Dermis blood vessel endothelial cell (primary cell): ENCODE measurements around the gene PFAS. TPM values are rescaled to one million over a fixed set of nuclear protein-coding genes. Genes with fewer than 3 reads are reported as not detected.
"Not testable (repeated sequence)": the region's sequence is repeated elsewhere in the genome, so short reads cannot be mapped to it uniquely, and the experiment has no call there.

Experiments
- DNase-seq: peaks from one replicate; pipeline ENCODE4 v3.0.0; 2010
- total RNA-seq: library from RNA; depleted of rRNA; stranded (reverse); fragments of >200 nt; gene quantifications from 2 replicates; pipeline ENCODE4 v1.2.3, GENCODE V29; 2014

Gene PFAS, protein sequence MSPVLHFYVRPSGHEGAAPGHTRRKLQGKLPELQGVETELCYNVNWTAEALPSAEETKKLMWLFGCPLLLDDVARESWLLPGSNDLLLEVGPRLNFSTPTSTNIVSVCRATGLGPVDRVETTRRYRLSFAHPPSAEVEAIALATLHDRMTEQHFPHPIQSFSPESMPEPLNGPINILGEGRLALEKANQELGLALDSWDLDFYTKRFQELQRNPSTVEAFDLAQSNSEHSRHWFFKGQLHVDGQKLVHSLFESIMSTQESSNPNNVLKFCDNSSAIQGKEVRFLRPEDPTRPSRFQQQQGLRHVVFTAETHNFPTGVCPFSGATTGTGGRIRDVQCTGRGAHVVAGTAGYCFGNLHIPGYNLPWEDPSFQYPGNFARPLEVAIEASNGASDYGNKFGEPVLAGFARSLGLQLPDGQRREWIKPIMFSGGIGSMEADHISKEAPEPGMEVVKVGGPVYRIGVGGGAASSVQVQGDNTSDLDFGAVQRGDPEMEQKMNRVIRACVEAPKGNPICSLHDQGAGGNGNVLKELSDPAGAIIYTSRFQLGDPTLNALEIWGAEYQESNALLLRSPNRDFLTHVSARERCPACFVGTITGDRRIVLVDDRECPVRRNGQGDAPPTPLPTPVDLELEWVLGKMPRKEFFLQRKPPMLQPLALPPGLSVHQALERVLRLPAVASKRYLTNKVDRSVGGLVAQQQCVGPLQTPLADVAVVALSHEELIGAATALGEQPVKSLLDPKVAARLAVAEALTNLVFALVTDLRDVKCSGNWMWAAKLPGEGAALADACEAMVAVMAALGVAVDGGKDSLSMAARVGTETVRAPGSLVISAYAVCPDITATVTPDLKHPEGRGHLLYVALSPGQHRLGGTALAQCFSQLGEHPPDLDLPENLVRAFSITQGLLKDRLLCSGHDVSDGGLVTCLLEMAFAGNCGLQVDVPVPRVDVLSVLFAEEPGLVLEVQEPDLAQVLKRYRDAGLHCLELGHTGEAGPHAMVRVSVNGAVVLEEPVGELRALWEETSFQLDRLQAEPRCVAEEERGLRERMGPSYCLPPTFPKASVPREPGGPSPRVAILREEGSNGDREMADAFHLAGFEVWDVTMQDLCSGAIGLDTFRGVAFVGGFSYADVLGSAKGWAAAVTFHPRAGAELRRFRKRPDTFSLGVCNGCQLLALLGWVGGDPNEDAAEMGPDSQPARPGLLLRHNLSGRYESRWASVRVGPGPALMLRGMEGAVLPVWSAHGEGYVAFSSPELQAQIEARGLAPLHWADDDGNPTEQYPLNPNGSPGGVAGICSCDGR (N-terminal part only)
- 21.8 and 42.3 TPM in 2 replicates for total RNA-seq

DNA sequence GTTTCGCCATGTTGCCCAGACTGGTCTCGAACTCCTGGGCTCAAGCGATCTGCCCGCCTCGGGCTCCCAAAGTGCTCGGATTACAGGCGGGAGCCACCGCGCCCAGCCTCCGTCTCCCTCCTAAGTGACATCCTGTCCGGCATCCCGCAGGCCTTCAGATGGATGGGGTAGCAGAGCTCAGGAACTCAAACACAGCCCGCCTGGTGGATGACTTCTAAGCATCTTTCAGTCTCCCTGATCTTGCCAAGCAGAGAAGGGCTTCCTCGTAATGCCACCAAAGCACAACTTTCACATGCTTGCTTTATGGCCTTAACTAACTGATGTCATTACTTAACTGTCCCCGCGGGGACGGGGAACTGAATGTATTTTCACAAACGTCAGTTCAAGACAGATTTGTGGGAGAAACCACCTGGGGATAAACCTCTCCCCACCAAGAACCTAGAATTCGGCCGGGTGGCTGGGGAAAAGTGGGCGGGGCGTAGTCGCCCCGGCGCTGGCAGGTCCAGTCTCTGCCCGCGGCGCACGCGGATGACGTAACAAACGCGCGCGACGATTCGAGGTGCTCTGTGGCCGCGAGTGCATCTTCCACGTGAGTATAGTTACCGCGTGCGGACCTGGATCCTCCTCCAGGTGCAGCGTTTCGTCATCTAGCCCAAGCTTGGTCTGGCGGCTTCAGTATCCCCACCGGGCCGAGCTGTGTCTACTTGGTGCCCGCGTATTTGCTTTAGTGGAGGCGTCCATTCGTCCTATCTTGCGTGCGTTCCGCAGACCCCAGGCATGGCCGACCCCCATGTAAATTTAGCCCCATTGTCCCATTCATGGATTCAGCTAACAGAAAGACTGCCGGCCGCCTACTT, at the start of gene PFAS:
PFAS (plus strand) TSS at position 539 of the 857 bp plus-strand sequence. CDS start 4,649 bp downstream, outside the sequence.
- peak; percentile 96 for DNase-seq

DNA sequence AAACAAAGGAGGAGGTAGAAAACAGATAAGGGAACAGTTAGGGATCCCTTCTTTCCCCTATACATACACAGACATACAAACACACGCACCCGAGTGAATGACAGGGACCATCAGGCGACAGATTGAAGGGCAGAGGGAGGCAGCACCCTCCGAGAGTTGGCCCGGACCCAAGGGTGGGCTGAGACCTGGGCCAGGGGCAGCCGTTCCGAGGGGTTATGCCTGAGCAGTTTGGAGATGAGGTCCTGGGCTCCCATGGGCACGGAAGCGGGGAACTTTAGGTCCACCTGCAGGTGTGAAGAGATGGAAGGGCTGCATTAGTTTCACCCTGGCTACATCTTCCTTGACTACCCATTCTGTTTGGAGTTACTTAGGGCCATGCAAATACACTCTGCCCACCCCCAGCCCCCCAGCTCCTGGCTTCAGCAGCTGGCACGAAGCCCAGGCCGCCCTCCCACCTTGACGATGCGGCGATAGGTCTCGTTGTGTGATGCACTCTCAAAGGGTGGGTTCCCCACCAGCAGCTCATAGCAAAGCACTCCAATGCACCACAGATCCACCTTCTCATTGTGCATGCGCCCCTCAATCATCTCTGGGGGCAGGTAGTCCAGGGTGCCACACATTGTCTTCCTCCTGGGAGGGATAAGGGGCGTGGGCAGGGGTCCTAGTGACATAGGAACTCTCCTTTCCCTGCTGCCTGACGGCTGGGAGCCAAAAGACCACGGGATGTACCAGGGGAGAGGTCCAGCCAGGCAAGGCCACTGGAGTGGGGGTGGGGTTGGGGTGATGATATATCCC, 44.1 kb upstream of the PFAS start:
- DNase-seq = no peak

DNA sequence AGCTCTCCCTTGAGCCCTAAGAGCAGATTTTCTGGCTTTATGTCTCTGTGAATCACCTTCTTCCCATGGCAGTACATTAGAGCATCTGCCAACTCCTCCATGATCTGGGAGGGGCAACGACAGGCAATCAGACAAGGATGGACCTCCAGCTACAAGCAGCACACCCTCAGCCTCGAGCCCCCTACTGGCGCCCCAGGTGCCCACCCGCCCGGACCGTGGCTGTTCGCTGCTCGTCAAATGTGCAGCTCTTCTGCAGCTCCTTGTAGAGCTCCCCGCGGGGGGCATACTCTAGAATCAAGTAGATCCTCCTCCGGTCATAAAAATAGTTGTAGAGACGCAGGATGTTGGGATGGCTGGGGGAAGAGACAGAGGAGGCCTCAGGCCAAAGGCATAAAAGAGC, 42.6 kb upstream of the PFAS start:
- no peak for DNase-seq

DNA sequence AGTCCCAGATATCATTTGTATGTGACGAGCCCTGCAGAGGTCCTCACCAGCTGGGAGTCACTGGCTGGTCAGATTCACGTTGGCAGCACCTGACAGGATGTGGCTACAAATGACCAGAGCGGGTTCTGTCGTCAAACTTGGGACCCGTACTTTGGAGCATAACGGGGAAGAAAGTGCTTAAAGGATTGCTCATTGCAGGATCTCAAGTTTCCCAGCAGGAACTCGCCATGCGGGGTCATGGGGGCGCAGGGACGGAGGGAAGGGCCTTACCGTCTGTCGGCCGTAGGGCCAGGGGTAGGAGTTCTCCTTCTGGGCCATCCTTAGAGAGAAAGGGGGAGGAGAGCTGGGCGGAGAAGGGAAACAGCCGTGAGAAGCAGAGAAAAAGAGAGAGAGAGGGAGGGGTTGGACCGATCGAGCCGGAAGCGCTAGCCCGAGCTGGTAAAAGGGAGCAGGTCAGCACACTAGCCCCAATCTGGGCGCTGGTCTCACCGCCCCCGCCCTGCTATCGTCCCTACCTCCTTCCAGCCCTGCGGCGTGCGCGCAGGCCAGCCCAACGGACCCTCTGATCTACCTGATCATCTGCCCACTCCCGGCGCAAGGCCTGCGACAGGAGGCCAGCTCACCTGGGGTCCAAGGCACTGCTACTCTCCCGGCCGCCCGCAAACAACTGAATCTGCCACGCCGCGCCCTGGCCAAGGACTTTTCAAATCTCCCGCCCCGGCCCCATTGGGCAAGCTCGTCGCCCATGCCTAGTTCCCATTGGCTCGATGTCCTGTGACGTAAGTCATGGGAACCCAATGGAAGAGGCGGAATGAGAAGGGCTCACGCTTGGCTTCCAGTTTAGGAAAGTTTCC, 39.0 kb upstream of the PFAS start, which contains the start of gene AURKB:
AURKB (minus strand) TSS at position 669 of the 854 bp plus-strand sequence; CDS start at position 318, 351 bp downstream.
- DNase-seq = peak; percentile 98

DNA sequence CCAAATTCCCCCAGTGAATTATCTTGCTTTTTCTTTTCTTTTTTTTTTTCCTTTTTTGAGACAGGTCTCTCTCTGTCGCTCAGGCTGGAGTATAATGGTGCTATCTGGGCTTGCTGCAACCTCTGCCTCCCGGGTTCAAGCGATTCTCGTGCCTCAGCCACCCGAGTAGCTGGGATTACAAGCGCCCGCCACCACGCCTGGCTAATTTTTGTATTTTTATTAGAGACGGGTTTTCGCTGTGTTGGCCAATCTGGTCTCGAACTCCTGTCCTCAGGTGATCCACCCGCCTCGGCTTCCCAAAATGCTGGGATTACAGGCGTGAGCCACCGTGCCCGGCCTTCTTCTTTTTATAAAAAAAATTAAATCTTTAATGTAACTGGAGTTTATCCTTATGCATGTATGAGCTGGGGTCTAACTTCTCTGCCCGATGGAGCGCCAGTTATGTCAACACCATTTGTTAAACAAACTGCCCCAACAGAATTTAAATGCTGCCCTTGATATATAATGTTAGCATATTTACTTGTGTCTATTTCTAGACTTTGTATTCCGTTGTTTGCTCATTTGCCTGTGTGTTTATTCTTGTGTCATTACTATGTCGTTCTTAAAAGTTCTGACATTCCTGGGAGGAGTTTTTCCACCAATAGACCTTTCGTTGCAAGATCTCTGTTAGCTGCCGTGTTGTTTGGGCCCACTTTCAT, 38.2 kb upstream of the PFAS start:
- DNase-seq = peak; percentile 39

DNA sequence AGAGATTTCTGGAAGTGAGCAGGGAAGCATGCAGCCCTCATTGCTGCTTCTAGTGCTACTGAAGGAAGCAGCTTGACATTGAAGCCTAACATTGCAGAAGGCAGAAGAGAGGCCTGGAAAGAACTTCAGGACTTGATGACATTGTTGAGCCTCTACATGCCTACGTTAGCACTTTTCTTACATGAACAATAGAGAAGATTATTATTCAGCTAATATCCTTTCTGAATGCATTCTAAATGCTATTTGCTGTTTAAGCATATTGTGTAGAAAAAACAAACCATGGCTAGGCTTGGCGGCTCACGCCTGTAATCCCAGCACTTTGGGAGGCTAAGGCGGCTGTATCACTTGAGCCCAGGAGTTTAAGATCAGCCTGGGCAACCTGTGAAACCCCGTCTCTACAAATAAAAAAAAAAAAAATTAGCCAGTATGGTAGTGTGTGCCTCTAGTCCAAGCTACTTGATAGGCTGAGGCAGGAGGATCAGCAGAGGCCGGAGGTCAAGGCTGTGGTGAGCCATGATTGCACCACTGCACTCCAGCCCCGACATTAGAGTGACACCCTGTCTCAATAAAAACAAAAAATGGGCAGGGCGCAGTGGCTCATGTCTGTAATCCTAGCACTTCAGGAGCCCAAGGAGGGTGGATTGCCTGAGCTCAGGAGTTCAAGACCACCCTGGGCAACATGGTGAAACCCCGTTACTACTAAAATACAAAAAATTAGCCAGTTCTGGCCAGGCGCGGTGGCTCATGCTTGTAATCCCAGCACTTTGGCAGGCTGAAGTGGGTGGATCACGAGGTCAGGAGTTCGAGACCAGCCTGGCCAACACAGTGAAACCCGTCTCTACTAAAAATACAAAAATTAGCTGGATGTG, 36.5 kb upstream of the PFAS start:
- DNase-seq = no peak

DNA sequence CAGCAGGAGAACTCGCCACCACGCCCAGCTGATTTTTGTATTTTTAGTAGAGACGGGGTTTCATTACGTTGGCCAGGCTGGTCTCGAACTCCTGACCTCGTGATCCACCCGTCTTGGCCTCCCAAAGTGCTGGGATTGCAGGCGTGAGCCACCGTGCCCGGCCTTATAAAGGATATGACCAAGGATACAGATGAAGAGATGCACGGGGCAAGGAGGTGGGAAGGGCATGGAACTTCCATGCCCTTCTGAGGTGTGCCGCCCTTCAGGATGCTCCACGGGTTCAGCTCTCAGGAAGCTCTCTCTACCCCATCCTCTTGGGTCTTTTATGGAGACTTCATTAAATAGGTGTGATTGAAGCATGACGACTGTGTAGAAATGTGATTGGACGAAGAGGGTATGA, 35.1 kb upstream of the PFAS start:
- not testable (repeated sequence) for DNase-seq

DNA sequence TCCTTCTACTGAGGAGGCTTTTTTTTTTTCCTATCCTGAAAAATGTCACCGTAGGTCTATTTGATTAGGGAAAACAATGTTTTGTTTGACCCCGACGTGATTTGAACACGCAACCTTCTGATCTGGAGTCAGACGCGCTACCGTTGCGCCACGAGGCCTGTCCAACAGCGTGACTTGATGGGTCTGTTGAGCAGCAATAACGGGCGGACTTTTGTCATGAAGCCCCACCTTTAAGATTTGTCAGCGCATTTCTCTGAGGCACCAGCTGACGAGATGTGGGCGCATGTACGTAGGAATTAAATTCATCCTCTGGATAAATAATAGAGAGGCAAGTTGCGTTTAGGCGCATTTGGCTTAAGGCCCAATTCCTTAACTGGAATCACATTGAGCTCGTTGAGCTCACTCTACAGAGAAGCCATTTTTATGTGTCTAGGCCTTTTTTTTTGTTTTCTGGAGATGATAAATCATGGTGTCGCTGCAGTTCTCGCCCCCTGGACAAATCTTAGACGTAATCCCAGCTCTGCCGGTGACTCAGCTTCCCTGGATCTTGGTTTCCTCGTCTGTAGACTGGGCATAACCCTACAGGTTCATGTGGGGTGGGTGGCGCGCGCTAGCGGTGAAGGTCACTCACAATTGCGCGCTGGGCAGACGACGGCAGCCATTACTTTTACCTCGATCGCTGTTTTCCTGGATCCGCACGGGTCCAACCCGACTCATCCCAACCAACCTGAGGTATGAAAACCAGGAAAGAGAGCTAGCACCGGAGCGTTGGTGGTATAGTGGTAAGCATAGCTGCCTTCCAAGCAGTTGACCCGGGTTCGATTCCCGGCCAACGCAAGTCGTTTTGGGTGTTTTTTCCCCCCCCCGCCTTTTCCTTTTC, 28.1 kb upstream of the PFAS start:
- DNase-seq = peak; percentile 94

DNA sequence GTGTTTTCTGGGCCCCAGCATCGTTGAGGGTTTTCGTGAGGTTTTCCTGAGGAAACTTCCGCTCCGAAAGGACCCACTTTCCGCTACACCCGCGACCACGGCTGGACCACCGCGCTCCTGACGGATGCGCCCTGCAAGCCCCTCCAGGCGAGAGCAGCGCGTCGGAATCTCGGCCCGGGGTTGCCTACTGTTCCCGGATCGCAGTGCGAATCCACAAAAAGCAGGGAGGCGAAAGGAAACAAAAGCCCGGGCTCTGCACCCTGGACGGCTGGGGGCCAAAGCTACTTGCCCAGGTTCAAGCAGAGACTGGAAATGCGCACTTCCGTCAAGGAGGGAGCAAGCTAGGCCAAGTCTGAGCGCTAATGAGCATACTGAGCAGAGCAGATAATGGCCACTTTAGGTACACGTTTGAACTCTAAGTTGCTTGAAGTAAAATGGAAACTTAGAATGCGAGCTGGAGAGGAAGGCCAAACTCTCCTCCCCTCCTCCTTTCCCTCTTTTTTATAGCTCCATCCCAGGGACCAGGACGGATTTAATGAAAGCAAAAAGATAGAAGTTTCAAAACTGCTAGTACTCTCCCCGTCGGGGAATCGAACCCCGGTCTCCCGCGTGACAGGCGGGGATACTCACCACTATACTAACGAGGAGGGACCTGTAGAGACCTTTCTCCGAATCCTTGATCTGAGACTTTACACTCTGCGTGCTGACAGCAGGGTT, 27.3 kb upstream of the PFAS start:
- peak; percentile 92 for DNase-seq

DNA sequence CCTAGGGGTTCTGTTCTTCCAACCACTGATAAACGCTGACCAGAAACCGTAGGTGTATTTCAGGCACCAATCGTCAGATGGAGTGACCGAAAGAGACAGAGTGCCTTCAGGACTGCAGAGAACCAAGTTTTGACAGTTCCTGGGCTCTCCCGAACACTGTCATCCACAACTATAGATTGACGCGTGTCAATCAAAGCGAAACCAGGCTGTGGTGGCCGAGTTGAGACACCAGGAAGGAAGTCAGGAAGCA, 26.8 kb upstream of the PFAS start:
- no peak for DNase-seq

DNA sequence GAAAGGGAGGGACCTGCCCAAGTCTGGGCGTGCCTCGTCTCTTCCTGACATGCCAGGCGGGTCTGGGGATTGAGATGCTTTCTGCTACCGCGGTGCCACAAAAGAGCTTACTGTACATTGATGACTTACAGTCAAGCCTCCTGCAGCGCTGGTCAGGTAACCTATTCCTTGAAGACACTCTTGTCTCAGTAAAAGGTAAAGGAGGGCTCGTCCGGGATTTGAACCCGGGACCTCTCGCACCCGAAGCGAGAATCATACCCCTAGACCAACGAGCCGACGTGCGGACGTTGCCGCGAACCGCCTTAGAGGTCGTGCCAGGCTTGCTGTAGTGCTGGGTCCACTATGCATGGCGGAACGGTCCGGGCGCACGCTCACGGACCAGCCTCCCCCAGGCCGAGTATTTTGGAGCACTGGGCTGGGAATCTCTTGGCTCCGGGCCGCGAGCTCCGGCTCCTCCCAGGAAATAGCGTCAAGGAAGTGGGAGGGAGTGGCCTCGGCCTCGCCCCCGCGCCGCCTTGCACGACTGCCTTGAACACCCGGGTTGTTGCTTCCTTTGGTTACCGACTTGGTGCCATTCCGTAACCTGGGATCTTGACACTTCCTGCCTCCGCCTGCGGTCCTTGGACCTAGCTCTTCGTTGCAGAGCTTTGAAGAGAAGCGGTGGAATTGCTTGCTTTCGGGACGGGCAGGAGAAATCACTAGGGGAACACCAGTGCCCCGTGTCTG, 26.3 kb upstream of the PFAS start:
- peak; percentile 96 for DNase-seq

DNA sequence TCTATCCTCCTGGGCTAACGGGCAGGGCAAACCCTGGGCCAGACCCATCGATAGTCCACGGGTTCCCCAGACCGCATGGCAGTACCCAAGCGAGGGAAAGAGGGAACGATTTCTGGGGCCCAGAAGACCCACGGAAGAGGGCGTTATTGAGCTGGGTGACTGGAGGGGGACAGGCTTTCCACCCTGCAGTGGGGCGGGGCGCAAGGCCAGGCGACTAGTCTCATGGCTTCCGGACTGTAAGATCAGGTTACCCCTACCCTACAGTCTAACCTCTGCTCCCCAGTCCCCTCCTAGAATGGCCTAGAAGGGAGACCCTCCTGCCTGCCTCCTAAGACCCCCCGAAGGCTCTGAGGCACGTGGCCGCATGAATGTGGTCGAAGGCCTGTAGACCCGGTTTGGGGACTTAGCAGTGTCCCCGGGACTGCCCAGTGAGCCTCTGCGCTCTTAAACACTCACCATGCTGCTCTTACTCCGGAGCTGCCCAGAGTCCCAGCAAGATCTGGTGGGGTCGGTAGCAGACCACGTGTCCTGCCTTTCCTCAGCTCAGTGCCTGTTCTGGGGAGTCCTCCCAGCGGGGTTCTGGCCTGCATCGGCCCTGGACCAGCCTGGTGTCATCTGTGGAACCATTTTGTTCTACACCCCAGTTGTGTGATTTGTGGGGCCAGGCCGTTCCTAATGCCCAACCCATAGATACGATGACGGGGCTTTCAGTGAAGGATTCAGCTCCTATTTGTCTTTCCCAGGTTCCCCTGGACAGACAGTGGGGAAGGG, 25.5 kb upstream of the PFAS start:
- peak; percentile 57 for DNase-seq

DNA sequence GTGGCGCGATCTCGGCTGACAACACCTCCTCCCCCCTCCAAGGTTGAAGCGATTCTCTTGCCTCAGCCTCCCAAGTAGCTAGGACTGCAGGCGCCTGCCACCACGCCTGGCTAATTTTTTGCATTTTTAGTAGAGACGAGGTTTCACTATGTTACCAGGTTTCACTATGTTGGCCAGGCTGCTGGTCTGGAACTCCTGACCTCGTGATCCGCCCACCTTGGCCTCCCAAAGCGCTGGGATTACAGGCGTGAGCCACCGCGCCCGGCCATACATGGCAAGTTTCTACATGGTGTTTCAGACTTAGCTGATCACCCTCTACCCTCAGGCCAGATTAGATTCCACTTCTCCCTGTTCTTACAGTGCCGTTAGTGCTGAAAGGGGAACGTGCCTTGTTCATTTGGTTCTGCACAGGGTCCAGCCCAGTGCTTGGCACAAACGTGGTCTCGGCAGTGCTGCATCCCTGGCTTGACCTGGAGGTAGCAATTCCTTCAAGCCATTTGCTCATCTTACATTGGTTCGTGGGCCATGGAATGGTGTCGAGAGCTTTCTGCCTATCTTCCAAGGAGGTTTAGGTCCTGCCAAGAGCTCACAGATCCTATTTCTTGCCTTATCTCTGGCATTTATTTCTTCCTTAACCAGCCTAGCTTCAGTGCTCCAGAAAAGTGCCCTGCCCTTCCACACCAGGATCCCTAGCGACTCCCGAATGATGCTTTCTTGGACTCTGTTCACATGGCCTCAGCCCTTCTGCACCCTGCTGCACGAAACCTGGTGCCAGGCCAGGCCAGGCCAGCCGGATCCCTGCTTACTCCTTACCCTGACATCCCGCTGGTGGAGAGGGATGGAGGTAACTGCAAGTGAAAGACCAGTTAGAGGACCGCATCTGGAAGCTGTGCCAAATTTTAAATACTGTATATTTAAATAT, 23.9 kb upstream of the PFAS start:
- no peak for DNase-seq
